ENCODE data around the gene UPF2. TPM values are rescaled to one million over a fixed set of nuclear protein-coding genes. Genes with fewer than 3 reads are reported as not detected.

The UPF2 gene
- total and polyA plus RNA-seq, 10 of the 15 experiments (the other 5 are each of a cell fraction or from before 2014, with no cell fraction given) = 21.0 to 44.4 (median 25.9) TPM

DNA sequence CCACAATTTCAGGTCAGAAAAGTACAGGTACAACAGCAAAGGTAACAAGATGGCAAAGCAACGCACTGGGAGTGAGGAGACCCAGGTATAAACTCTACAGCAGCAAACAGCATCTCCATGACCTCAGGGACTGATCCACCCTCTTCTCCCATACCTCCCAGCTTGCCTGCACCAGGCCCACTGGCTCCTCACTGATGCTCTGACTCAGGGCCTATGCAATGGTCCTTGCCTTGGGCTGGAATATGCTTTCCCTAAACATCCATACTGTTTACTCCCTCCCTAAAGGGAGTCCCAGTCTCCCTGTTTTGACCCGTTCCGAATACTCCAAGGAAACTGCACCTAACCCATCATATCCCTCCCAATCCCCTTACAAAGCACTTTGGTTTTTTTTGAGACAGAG is 60.4 kb downstream of the UPF2 start:
- POLR2A ChIA-PET = interaction anchor here (0.7 kb wide), 1 partner anchor 51 kb away, joined by 3 read pairs; no protein-coding TSS in a partner anchor
- no TSS peak for BruUV-seq (replicated peaks)
- CTCF ChIA-PET = no interaction called here
- Histone ChIP-seq H3K4me1 (ENCODE audit: control insufficient read depth, insufficient read depth, low read length) (no peaks in the 10 kb centered on the region), H3K4me2 (ENCODE audit: control insufficient read depth, insufficient read depth) (no peak overlapping the region), H3K4me3 (no peak overlapping the region), H3K27me3 (replicated peaks in 1 of 2; ENCODE audit: control insufficient read depth in 2 of 2, insufficient read depth in 2 of 2, low read length in 1 of 2) (no peaks in the 10 kb centered on the region), H3K9ac (ENCODE audit: control insufficient read depth, insufficient read depth, low read length) (no peak overlapping the region), H2AFZ (ENCODE audit: control insufficient read depth, low read depth, low read length) (no peak overlapping the region), H4K20me1 (ENCODE audit: control insufficient read depth, insufficient read depth) (no peaks in the 10 kb centered on the region), H3K36me3 (ENCODE audit: control insufficient read depth in 2 of 2, insufficient read depth in 2 of 2, low read length in 1 of 2) (peaks cover 2 to 17% of the 10 kb centered on the region in 2 experiments; a peak in 3 of 4 replicates), H3K27ac (ENCODE audit: control insufficient read depth, insufficient read depth) (no peak overlapping the region), H3K79me2 (ENCODE audit: control insufficient read depth, insufficient read depth, low read length) (no peaks in the 10 kb centered on the region), H3K9me3 (replicated peaks; ENCODE audit: control insufficient read depth, insufficient read depth, low read length) (no peaks in the 10 kb centered on the region)
- ATAC-seq = no peak
- intact Hi-C loops (cut with micrococcal nuclease; ENCODE audit: unreplicated experiment) (no loop called here), in situ Hi-C loops (cut with MboI) (loop anchor here (5.0 kb wide), 1 partner anchor 185 kb away; no protein-coding TSS in a partner anchor)
- no peak for DNase-seq (ENCODE audit: low read depth, low spot score)
- FAIRE-seq = no peak
- 98% methylated on average over 3 of the region's 3 CpGs for WGBS (ENCODE audit: insufficient coverage, insufficient replicate concordance, low lambda C conversion rate, missing lambda C conversion rate)
- SMC1A ChIA-PET (ENCODE audit: uncharacterized antibody, unreplicated experiment) = interaction anchor here (1.9 kb wide), 1 partner anchor 199 kb away, joined by 5 read pairs; no protein-coding TSS in a partner anchor
- RAD21 ChIA-PET (ENCODE audit: unreplicated experiment) = no interaction called here
- TF ChIP-seq CREM (IDR thresholded peaks at IDR 0.05; ENCODE audit: low read depth) (no peak), RAD21 (IDR thresholded peaks at IDR 0.05; ENCODE audit: insufficient read depth, low read depth, low read length) (no peak), DPF2 (IDR thresholded peaks at IDR 0.05) (no peak), HCFC1 (IDR thresholded peaks at IDR 0.05; ENCODE audit: low read length) (no peak), TARDBP (IDR thresholded peaks at IDR 0.05; ENCODE audit: borderline replicate concordance) (no peak), NFXL1 (IDR thresholded peaks at IDR 0.05; ENCODE audit: borderline replicate concordance) (no peak), MTA3 (IDR thresholded peaks at IDR 0.05; ENCODE audit: borderline replicate concordance, low read length) (no peak), ESRRA (IDR thresholded peaks at IDR 0.05; ENCODE audit: low read length) (no peak), MTA2 (IDR thresholded peaks at IDR 0.05; ENCODE audit: low read depth) (no peak), NRF1 (conservative IDR thresholded peaks at IDR 0.05; ENCODE audit: low read depth, low read length) (no peak), PAX5 (IDR thresholded peaks at IDR 0.05; ENCODE audit: borderline replicate concordance, low read depth, low read length) (no peak)
- TF ChIP-seq, protein P1, sequence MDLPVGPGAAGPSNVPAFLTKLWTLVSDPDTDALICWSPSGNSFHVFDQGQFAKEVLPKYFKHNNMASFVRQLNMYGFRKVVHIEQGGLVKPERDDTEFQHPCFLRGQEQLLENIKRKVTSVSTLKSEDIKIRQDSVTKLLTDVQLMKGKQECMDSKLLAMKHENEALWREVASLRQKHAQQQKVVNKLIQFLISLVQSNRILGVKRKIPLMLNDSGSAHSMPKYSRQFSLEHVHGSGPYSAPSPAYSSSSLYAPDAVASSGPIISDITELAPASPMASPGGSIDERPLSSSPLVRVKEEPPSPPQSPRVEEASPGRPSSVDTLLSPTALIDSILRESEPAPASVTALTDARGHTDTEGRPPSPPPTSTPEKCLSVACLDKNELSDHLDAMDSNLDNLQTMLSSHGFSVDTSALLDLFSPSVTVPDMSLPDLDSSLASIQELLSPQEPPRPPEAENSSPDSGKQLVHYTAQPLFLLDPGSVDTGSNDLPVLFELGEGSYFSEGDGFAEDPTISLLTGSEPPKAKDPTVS (IDR thresholded peaks at IDR 0.05; ENCODE audit: low read depth, low read length) = no peak
- TF ChIP-seq, protein P2, sequence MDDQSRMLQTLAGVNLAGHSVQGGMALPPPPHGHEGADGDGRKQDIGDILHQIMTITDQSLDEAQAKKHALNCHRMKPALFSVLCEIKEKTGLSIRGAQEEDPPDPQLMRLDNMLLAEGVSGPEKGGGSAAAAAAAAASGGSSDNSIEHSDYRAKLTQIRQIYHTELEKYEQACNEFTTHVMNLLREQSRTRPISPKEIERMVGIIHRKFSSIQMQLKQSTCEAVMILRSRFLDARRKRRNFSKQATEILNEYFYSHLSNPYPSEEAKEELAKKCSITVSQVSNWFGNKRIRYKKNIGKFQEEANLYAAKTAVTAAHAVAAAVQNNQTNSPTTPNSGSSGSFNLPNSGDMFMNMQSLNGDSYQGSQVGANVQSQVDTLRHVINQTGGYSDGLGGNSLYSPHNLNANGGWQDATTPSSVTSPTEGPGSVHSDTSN (IDR thresholded peaks at IDR 0.05; ENCODE audit: insufficient replicate concordance, low read depth, low read length) = no peak
- TF ChIP-seq, protein P3, sequence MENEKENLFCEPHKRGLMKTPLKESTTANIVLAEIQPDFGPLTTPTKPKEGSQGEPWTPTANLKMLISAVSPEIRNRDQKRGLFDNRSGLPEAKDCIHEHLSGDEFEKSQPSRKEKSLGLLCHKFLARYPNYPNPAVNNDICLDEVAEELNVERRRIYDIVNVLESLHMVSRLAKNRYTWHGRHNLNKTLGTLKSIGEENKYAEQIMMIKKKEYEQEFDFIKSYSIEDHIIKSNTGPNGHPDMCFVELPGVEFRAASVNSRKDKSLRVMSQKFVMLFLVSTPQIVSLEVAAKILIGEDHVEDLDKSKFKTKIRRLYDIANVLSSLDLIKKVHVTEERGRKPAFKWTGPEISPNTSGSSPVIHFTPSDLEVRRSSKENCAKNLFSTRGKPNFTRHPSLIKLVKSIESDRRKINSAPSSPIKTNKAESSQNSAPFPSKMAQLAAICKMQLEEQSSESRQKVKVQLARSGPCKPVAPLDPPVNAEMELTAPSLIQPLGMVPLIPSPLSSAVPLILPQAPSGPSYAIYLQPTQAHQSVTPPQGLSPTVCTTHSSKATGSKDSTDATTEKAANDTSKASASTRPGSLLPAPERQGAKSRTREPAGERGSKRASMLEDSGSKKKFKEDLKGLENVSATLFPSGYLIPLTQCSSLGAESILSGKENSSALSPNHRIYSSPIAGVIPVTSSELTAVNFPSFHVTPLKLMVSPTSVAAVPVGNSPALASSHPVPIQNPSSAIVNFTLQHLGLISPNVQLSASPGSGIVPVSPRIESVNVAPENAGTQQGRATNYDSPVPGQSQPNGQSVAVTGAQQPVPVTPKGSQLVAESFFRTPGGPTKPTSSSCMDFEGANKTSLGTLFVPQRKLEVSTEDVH (IDR thresholded peaks at IDR 0.05; ENCODE audit: low read depth, partially characterized antibody) = no peak
- TF ChIP-seq, protein P4, sequence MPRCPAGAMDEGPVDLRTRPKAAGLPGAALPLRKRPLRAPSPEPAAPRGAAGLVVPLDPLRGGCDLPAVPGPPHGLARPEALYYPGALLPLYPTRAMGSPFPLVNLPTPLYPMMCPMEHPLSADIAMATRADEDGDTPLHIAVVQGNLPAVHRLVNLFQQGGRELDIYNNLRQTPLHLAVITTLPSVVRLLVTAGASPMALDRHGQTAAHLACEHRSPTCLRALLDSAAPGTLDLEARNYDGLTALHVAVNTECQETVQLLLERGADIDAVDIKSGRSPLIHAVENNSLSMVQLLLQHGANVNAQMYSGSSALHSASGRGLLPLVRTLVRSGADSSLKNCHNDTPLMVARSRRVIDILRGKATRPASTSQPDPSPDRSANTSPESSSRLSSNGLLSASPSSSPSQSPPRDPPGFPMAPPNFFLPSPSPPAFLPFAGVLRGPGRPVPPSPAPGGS (IDR thresholded peaks at IDR 0.05; ENCODE audit: borderline replicate concordance, insufficient read depth, low read depth, low read length, poor library complexity, severe bottlenecking) = no peak
- TF ChIP-seq, protein P5, sequence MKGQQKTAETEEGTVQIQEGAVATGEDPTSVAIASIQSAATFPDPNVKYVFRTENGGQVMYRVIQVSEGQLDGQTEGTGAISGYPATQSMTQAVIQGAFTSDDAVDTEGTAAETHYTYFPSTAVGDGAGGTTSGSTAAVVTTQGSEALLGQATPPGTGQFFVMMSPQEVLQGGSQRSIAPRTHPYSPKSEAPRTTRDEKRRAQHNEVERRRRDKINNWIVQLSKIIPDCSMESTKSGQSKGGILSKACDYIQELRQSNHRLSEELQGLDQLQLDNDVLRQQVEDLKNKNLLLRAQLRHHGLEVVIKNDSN (IDR thresholded peaks at IDR 0.05; ENCODE audit: borderline replicate concordance, extremely low read length, insufficient read depth, low read depth, low read length) = no peak

All from GM12878 (cell line).